OCI-LY3 (cell line): ENCODE data around the gene CXCL3.

Source experiments
- H2AFZ ChIP-seq: fragments of 200-600, 300-600 bp; shearing (Covaris generic); 2 replicates; pipeline ENCODE4 v1.6.0; 2014; ENCODE audit warnings: antibody characterized with exemption, low read depth, low read length
- H3K27ac ChIP-seq: fragments of 200-600, 300-600 bp; sonication (generic); 2 replicates; pipeline ENCODE4 v1.5.1; 2014; ENCODE audit warnings: mild to moderate bottlenecking, low read length, moderate library complexity, mixed read lengths
- H3K27me3 ChIP-seq: fragments of 200-600, 300-600 bp; sonication (generic); 2 replicates; pipeline ENCODE4 v1.6.1; 2014; ENCODE audit warnings: low read depth, low read length, mixed read lengths
- H3K36me3 ChIP-seq: fragments of 200-600, 300-600 bp; sonication (generic); replicated peaks from 2 replicates; pipeline ENCODE3; 2014; ENCODE audit warnings: low read depth, low read length, mixed read lengths
- H3K4me1 ChIP-seq: fragments of 300-600, 200-600 bp; sonication (generic); 2 replicates; pipeline ENCODE4 v1.6.1; 2014; ENCODE audit warnings: low read length, mixed read lengths
- H3K4me2 ChIP-seq: fragments of 200-600, 300-600 bp; sonication (generic); 2 replicates; pipeline ENCODE4 v1.6.1; 2014; ENCODE audit warnings: low read length, mixed read lengths
- H3K4me3 ChIP-seq: fragments of 300-600, 200-600 bp; sonication (generic); 2 replicates; pipeline ENCODE4 v1.5.1; 2014; ENCODE audit warnings: antibody characterized with exemption, mild to moderate bottlenecking, low read length, moderate library complexity
- H3K79me2 ChIP-seq: fragments of 300-600, 200-600 bp; shearing (Covaris generic); 2 replicates; pipeline ENCODE4 v1.6.1; 2014; ENCODE audit warnings: mild to moderate bottlenecking, low read length, mixed read lengths
- H3K9ac ChIP-seq: fragments of 300-600, 200-600 bp; shearing (Covaris generic); 2 replicates; pipeline ENCODE4 v1.6.0; 2014; ENCODE audit warnings: mild to moderate bottlenecking, low read length, moderate library complexity
- H3K9me3 ChIP-seq: fragments of 200-600, 300-600 bp; shearing (Covaris generic); 2 replicates; pipeline ENCODE4 v1.6.1; 2014; ENCODE audit warnings: low read length, mixed read lengths; ENCODE audit not compliant: insufficient read depth
- H4K20me1 ChIP-seq: fragments of 200-600, 300-600 bp; sonication (generic); 2 replicates; pipeline ENCODE4 v1.6.1; 2016; ENCODE audit warnings: low read length, mixed read lengths; ENCODE audit not compliant: insufficient read depth
- CTCF ChIP-seq: fragments of 200-600, 300-600 bp; sonication (generic); IDR thresholded peaks from 2 replicates; pipeline ENCODE4 v1.5.1; 2014; ENCODE audit warnings: antibody characterized with exemption, low read length, low read depth
- EZH2phosphoT487 ChIP-seq: fragments of 200-600 bp; shearing (Covaris generic); IDR thresholded peaks from 2 replicates; pipeline ENCODE4 v1.6.1; 2018; ENCODE audit warnings: antibody characterized with exemption, mixed run types, low read depth

CXCL3 gene

GRCh38 chr4:73992050-73992449 lies 46.4 kb downstream of the CXCL3 start:
- no peaks in the 10 kb centered on the region for H3K79me2 ChIP-seq
- H3K4me2 ChIP-seq, result no peak overlapping the region
- H3K27me3 ChIP-seq, result no peaks in the 10 kb centered on the region
- no peak overlapping the region for H3K27ac ChIP-seq
- H2AFZ ChIP-seq, result no peak overlapping the region
- H3K36me3 ChIP-seq, result no peaks in the 10 kb centered on the region
- no peaks in the 10 kb centered on the region for H4K20me1 ChIP-seq
- no peak for TF ChIP-seq EZH2phosphoT487
- no peak for TF ChIP-seq CTCF
- no peak overlapping the region for H3K4me3 ChIP-seq
- H3K4me1 ChIP-seq, result no peaks in the 10 kb centered on the region
- H3K9me3 ChIP-seq, result no peaks in the 10 kb centered on the region
- H3K9ac ChIP-seq, result no peak overlapping the region

- Histone ChIP-seq H3K27me3 (no peaks in the 10 kb centered on the region), H3K36me3 (no peaks in the 10 kb centered on the region), H3K9ac (no peak overlapping the region), H3K9me3 (no peaks in the 10 kb centered on the region), H3K27ac (no peak overlapping the region), H3K79me2 (no peaks in the 10 kb centered on the region), H3K4me3 (no peak overlapping the region), H2AFZ (no peak overlapping the region), H3K4me1 (no peaks in the 10 kb centered on the region), H4K20me1 (no peaks in the 10 kb centered on the region), H3K4me2 (no peak overlapping the region)
- TF ChIP-seq CTCF (no peak), EZH2phosphoT487 (no peak)
These were observed 46.8 kb downstream of the CXCL3 start for GRCh38 chr4:73991742-73992000.

GRCh38 chr4:73990988-73991741 lies 47.3 kb downstream of the CXCL3 start:
- no peaks in the 10 kb centered on the region for H3K4me1 ChIP-seq
- no peaks in the 10 kb centered on the region for H4K20me1 ChIP-seq
- TF ChIP-seq CTCF, result no peak
- no peak for TF ChIP-seq EZH2phosphoT487
- H2AFZ ChIP-seq, result no peak overlapping the region
- no peaks in the 10 kb centered on the region for H3K9me3 ChIP-seq
- H3K27ac ChIP-seq, result no peak overlapping the region
- no peak overlapping the region for H3K9ac ChIP-seq
- no peak overlapping the region for H3K4me3 ChIP-seq
- H3K36me3 ChIP-seq, result no peaks in the 10 kb centered on the region
- H3K27me3 ChIP-seq, result no peaks in the 10 kb centered on the region
- H3K79me2 ChIP-seq, result no peaks in the 10 kb centered on the region
- H3K4me2 ChIP-seq, result no peak overlapping the region

- Histone ChIP-seq H3K36me3 (no peaks in the 10 kb centered on the region), H3K4me1 (no peaks in the 10 kb centered on the region), H3K9me3 (no peaks in the 10 kb centered on the region), H3K27ac (no peak overlapping the region), H3K4me2 (no peak overlapping the region), H3K79me2 (no peaks in the 10 kb centered on the region), H3K4me3 (no peak overlapping the region), H2AFZ (no peak overlapping the region), H3K9ac (no peak overlapping the region), H4K20me1 (no peaks in the 10 kb centered on the region), H3K27me3 (no peaks in the 10 kb centered on the region)
- TF ChIP-seq EZH2phosphoT487 (no peak), CTCF (no peak)
These were observed 48.6 kb downstream of the CXCL3 start for GRCh38 chr4:73989928-73990327.
